TTC549 (cell line): ENCODE data around the gene CFAP90.

Source experiments
- FAIRE-seq: peaks from 2 replicates; lab custom pipeline; 2012; peaks lifted over from hg19 to GRCh38; lab: Jason Lieb, UNC

CFAP90 gene

GRCh38 chr5:7816535-7816901 is 34.4 kb downstream of the CFAP90 start:
- no peak for FAIRE-seq

- no peak for FAIRE-seq
Measured at GRCh38 chr5:7815892-7816534, 34.9 kb downstream of the CFAP90 start.

GRCh38 chr5:7814816-7815215 is 36.1 kb downstream of the CFAP90 start:
- no peak for FAIRE-seq

GRCh38 chr5:7813576-7813975 is 37.4 kb downstream of the CFAP90 start:
- no peak for FAIRE-seq

- FAIRE-seq, result no peak
Measured at GRCh38 chr5:7813007-7813406, 37.9 kb downstream of the CFAP90 start.

- FAIRE-seq, result no peak
Measured at GRCh38 chr5:7811715-7812114, 39.2 kb downstream of the CFAP90 start.

- FAIRE-seq, result no peak
Measured at GRCh38 chr5:7808998-7809397, 41.9 kb downstream of the CFAP90 start.

GRCh38 chr5:7805379-7805778 is 45.6 kb downstream of the CFAP90 start:
- FAIRE-seq, result no peak

GRCh38 chr5:7803937-7804336 is 47.0 kb downstream of the CFAP90 start:
- FAIRE-seq, result no peak

GRCh38 chr5:7802855-7803254 is 48.1 kb downstream of the CFAP90 start:
- no peak for FAIRE-seq

- no peak for FAIRE-seq
Measured at GRCh38 chr5:7801891-7802614, 48.9 kb downstream of the CFAP90 start.

GRCh38 chr5:7795306-7795705 is 55.6 kb downstream of the CFAP90 start:
- no peak for FAIRE-seq

GRCh38 chr5:7794823-7795222 is 56.1 kb downstream of the CFAP90 start:
- no peak for FAIRE-seq

- FAIRE-seq, result no peak
Measured at GRCh38 chr5:7794311-7794710, 56.6 kb downstream of the CFAP90 start.

GRCh38 chr5:7793895-7794294 is 57.0 kb downstream of the CFAP90 start:
- FAIRE-seq, result no peak

- FAIRE-seq, result no peak
Measured at GRCh38 chr5:7789567-7789966, 61.4 kb downstream of the CFAP90 start.

- no peak for FAIRE-seq
Measured at GRCh38 chr5:7787770-7788169, 63.2 kb downstream of the CFAP90 start.

- FAIRE-seq, result no peak
Measured at GRCh38 chr5:7784683-7785380, 66.1 kb downstream of the CFAP90 start.

- FAIRE-seq, result no peak
Measured at GRCh38 chr5:7781899-7782298, 69.0 kb downstream of the CFAP90 start.
